SU-DHL-6 (cell line): ENCODE results near the gene MPIG6B.

Experiments used
- CTCF ChIP-seq: fragments of 200-600 bp; sonication (generic); IDR thresholded peaks from one replicate; pipeline ENCODE4 v1.5.1; 2017; ENCODE audit warnings: antibody characterized with exemption, mild to moderate bottlenecking, low read length, moderate library complexity; ENCODE audit not compliant: insufficient read depth, poor library complexity, severe bottlenecking
- EZH2phosphoT487 ChIP-seq: fragments of 200-600 bp; sonication (generic), shearing (Covaris generic); conservative IDR thresholded peaks from 2 replicates; pipeline ENCODE4 v1.6.1; 2018; ENCODE audit warnings: mild to moderate bottlenecking, antibody characterized with exemption, low read length, moderate library complexity, mixed read lengths

DNA sequence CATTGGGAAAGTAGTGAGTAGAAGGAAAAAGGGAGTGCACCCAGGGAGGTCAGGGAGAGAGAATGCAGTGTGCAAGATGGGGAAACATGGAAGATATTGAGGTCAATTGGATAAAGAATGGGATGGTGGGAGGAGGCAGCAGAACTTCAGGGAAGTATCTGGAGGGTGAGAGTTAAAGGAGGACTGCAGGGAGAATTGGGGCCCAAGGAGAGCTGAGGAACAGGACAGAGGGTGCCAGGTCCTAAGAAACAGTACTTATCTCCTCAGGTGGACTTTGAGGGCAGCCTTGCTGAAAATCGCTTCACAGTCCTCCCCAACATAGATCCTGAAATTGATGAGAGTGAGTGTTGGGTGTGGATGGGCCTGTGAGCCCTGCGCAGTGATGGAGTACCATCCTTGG lies 35.1 kb downstream of the MPIG6B start:
- TF ChIP-seq CTCF (no peak), EZH2phosphoT487 (no peak)
